K562 (cell line): ENCODE data around the gene GNAZ. TPM values are rescaled to one million over a fixed set of nuclear protein-coding genes. Genes with fewer than 3 reads are reported as not detected.
A peak's percentile ranks its signal among the peaks of the same experiment; 100 is the strongest.

Experiments
- ERF ChIP-seq: fragments of 450-650 bp; formaldehyde crosslinking; IDR thresholded peaks from 2 replicates; pipeline ENCODE4 v1.4.0; 2020; ENCODE audit warnings: mild to moderate bottlenecking, mixed read lengths
- EZH2 ChIP-seq: IDR thresholded peaks from 2 replicates; pipeline ENCODE4 v1.6.1; 2012; ENCODE audit warnings: low read depth, mild to moderate bottlenecking, inconsistent platforms, low read length, borderline replicate concordance
- FOXK1 ChIP-seq: sonication (generic); formaldehyde crosslinking; IDR thresholded peaks from 2 replicates; pipeline ENCODE4 v1.8.0; 2022; ENCODE audit warnings: missing genetic modification reagents, mild to moderate bottlenecking, borderline replicate concordance
- GMEB1 ChIP-seq: fragments of 250-450 bp; sonication (Bioruptor Pico); IDR thresholded peaks from 2 replicates; pipeline ENCODE4 v1.4.0; 2020; ENCODE audit warnings: mild to moderate bottlenecking
- HNRNPUL1 ChIP-seq: fragments of 200-400 bp; formaldehyde crosslinking; IDR thresholded peaks from 2 replicates; pipeline ENCODE4 v1.6.1; 2017; ENCODE audit warnings: low read length
- KLF10 ChIP-seq: fragments of 250-450 bp; sonication (Bioruptor Pico); IDR thresholded peaks from 2 replicates; pipeline ENCODE4 v1.6.1; 2021; ENCODE audit warnings: matching md5 sums
- PHB2 ChIP-seq: fragments of 450-650 bp; IDR thresholded peaks from 2 replicates; pipeline ENCODE4 v1.6.1; 2017; ENCODE audit warnings: low read depth
- ZBTB5 ChIP-seq: fragments of 450-650 bp; IDR thresholded peaks from 2 replicates; pipeline ENCODE4 v1.6.1; 2017; ENCODE audit warnings: antibody characterized with exemption
- ZMIZ1 ChIP-seq, 2 experiments: fragments of 150-350 bp in 1 of 2; IDR thresholded peaks; 2 replicates each; pipeline ENCODE4 v1.6.1; 2012 to 2016; ENCODE audit warnings: low read depth in 2 of 2, low read length in 2 of 2, mild to moderate bottlenecking in 1 of 2, moderate library complexity in 1 of 2
- ZNF165 ChIP-seq: fragments of 250-450 bp; sonication (Bioruptor Pico); IDR thresholded peaks from 2 replicates; pipeline ENCODE4 v1.4.0; 2020; ENCODE audit warnings: borderline replicate concordance
- ZNF282 ChIP-seq: sonication (generic); formaldehyde crosslinking; IDR thresholded peaks from 2 replicates; pipeline ENCODE4 v1.8.1; 2023; ENCODE audit warnings: missing genetic modification reagents
- ZNF318 ChIP-seq, 2 experiments: fragments of 450-650 bp; IDR thresholded peaks; 2 replicates each; pipeline ENCODE4 v1.6.1; 2016; ENCODE audit warnings: mild to moderate bottlenecking in 2 of 2, borderline replicate concordance in 1 of 2, low read depth in 1 of 2, moderate library complexity in 1 of 2
- ZNF707 ChIP-seq: fragments of 250-450 bp; sonication (Bioruptor Pico); conservative IDR thresholded peaks from 2 replicates; pipeline ENCODE4 v1.8.0; 2022; ENCODE audit warnings: inconsistent platforms, mild to moderate bottlenecking, moderate library complexity
- polyA plus RNA-seq, 8 experiments: library from polyadenylated mRNA; depleted of rRNA in 4 of 8; stranded (reverse) in 5 of 8; unstranded in 3 of 8; fragments of >200 nt; fragmentation: Nextera tagmentation in 2 of 8; fragmentation: Illumina TruSeq in 1 of 8; extraction: Ambion mirVana in 2 of 8; extraction: Trizol in 1 of 8; gene quantifications; 2 replicates each; pipeline versions ENCODE4 v1.2.1 to v1.2.3, GENCODE V29; 2011 to 2014; ENCODE audit warnings: inconsistent platforms in 1 of 8, missing spikeins in 1 of 8
- total RNA-seq, 7 experiments: library from RNA; depleted of rRNA in 6 of 7; stranded (reverse); fragments of >200 nt in 6 of 7; fragmentation: Illumina TruSeq in 2 of 7; extraction: Trizol in 2 of 7; gene quantifications; 2 replicates each; pipeline versions ENCODE4 v1.2.1 to v1.2.3, GENCODE V29; 2011 to 2021; ENCODE audit warnings: low replicate concordance in 1 of 7

Gene GNAZ
- total and polyA plus RNA-seq, 9 of the 15 experiments (the other 6 are each of a cell fraction or from before 2014, with no cell fraction given) = 0.04 to 0.22 (median 0.13) TPM; not detected in 3

GRCh38 chr22:23086787-23087186, 16.5 kb downstream of the GNAZ start (continued):
- TF ChIP-seq GMEB1 (CRISPR knock-in tag) (no peak), ZNF318 (IDR thresholded peaks at IDR 0.05; ENCODE audit: borderline replicate concordance in 1 of 2, low read depth in 1 of 2) (no peak), ERF (no peak), ZNF165 (CRISPR knock-in tag) (no peak), ZMIZ1 (IDR thresholded peaks at IDR 0.05; ENCODE audit: low read depth in 2 of 2, low read length in 2 of 2) (peak in 1 of 2 experiments; percentile 80; a peak in 2 of 4 replicates), EZH2 (no peak), ZBTB5 (no peak), ZNF282 (CRISPR knock-in tag) (no peak), KLF10 (no peak), ZNF707 (no peak), FOXK1 (CRISPR knock-in tag) (no peak), PHB2 (no peak), HNRNPUL1 (no peak)
